Right forelimb (tissue), 1 donor: Measurements from ENCODE around the gene COL17A1.

ENCODE experiments used
- DNase-seq: peaks from one replicate; pipeline ENCODE4 v3.0.0-alpha.2; 2018

The COL17A1 gene

DNA sequence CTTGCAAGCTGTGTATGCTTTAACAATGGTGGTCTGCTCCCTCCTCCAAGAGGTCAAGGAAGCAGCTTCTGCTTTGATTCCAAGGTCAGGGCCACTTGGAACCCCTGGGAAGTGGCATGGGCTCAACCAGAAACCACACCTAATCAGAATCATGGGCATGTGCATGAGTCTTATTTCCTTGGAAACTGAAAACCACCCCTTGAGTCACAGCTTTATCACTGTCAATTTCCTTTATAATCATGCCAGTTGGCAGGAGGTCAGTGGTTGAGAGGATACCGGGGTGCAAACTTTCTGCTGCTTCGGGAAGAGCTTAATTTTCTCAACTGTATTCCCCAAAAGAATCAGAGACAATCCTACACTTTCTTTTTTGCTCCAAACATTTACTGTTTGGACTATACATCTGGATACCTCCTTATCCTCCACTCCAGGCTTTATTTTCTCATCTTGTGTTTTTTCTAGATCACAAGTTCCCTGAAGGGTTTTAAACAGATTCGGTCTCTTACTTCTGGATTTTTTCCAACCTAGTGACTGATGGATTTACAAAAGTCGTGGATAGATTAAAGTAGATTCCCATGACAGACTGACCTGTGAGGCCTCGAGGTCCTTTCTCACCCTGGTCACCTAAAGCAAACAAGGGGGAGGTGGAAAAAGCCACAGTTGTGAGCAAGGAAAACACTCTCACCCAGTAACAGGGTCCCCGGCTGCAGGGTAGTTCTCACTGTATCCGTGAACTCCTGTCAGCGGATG lies 36.0 kb downstream of the COL17A1 start:
- DNase-seq, result no peak

- no peak for DNase-seq
These were observed 39.0 kb downstream of the COL17A1 start for GRCh38 chr10:104046651-104047050.

- no peak for DNase-seq
These were observed 40.3 kb downstream of the COL17A1 start for GRCh38 chr10:104045151-104046089.

DNA sequence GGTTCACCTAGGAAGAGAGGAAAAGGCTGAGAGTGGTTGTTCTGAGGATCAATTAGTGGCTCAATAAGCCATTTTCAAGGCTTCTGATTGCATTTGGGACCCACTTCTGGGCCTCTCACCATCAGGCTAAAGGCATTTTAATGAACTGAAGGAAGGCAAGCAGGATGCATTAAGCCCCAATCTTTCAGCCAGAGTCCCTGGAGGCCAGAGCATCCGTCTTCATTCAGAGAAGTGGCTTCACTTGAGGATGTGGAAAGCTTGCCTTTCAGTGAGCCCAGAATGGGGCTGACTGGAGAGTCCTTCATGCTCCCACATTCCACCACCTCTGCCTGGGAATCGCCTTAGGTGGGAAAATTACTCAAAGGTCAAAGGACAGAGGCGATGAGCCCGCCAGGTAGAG lies 41.8 kb downstream of the COL17A1 start:
- DNase-seq, result no peak

DNA sequence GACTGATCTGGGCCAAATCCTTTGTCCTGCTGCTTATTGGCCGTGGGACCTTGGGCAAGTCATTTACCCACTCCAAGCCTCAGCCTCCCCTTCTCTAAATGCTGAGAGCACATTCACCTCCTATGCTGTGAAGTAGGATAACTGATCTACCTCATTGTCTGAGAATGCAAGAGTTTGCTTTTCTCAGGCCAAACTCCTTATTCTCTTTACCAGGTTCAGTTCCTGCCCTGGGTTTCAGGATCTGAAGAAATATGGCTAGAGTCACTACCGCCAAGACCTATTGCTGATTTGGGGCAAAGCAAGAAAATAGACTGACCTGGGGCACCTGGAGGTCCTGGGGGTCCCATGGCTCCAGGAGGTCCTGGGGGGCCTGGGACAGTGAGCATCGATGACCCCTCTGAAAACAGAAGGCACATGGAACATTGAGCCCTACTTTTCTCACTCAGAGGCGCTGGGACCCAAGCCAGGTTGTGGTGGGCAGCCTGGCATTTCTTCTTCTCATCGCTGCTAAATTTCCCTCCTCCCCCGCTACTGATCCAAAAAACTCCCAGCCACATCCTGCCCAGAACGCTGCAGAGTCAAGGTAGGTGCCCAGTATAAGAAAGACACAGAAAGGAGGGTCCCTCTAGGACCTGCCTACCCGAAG lies 42.4 kb downstream of the COL17A1 start:
- no peak for DNase-seq

- no peak for DNase-seq
These were observed 43.7 kb downstream of the COL17A1 start for GRCh38 chr10:104041891-104042535.

GRCh38 chr10:104040862-104041789 lies 44.6 kb downstream of the COL17A1 start:
- no peak for DNase-seq

DNA sequence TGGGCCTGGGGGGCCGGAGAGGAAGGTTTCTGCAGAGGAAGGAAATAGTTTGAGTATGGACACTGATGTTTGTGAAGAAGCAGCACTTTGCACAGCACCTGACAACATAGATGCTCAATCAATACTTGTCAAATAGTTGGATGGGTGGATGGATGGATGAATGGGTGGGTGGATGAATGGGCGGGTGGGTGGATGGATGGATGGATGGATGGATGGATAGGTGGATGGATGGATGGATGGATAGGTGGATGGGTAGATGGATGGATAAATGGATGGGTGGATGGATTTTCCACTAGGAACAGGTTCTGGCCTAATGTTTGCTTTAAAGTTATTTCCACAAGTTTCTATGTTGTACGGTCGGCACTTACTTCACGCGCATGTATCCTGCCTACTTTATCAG lies 45.3 kb downstream of the COL17A1 start:
- no peak for DNase-seq

GRCh38 chr10:104038958-104039752 lies 46.5 kb downstream of the COL17A1 start:
- DNase-seq, result no peak

- DNase-seq, result no peak
These were observed 47.1 kb downstream of the COL17A1 start for GRCh38 chr10:104038537-104038936.

- no peak for DNase-seq
These were observed 48.3 kb downstream of the COL17A1 start for GRCh38 chr10:104037261-104037951.

DNA sequence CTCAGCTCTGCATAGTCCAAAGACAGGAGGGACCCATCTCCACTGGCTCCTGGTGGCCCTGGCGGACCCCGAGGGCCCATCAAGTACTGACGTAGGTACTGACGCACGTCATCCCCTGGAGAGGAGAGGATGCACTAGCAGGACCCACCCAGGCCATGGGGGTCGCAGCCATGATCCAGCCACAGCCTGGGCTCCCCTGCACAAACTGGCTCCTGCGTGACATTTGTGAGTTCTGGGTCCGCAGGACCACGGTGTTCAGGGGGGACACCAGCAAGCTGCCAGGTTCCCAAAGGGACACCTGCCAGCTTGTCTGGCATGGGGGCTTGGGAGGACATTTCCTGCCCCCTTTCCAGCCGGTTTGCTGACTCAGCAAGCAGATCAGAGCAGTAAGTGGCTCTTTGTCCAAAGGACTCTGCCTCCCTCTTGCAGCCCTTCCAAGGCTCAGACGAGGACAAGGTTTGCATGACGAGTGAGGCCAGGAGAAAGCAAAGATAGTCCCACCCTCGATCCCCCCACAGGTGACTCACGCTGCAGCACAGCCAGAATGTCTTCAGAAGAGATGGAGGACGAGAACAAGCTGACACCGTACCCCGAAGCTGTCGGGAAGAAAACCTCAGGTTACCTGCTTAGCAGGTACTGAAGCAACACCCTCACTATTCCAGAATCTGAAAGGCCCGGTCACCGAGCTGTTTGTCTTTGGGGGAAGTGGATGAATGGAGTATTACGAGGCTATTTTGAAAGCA lies 49.0 kb downstream of the COL17A1 start:
- no peak for DNase-seq

DNA sequence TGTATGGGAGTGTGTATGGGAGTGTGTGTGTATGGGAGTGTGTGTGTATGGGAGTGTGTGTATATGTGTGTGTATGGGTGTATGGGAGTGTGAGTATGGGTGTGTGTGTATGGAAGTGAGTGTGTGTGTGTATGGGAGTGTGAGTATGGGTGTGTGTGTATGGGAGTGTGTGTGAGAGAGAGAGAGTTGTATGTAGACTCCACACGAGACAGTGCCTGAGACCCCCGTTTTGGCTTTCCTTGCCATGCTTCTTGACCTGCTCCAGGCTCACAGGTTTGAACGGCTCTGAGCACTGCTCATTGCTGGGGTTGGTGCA lies 49.7 kb downstream of the COL17A1 start:
- DNase-seq, result no peak

DNA sequence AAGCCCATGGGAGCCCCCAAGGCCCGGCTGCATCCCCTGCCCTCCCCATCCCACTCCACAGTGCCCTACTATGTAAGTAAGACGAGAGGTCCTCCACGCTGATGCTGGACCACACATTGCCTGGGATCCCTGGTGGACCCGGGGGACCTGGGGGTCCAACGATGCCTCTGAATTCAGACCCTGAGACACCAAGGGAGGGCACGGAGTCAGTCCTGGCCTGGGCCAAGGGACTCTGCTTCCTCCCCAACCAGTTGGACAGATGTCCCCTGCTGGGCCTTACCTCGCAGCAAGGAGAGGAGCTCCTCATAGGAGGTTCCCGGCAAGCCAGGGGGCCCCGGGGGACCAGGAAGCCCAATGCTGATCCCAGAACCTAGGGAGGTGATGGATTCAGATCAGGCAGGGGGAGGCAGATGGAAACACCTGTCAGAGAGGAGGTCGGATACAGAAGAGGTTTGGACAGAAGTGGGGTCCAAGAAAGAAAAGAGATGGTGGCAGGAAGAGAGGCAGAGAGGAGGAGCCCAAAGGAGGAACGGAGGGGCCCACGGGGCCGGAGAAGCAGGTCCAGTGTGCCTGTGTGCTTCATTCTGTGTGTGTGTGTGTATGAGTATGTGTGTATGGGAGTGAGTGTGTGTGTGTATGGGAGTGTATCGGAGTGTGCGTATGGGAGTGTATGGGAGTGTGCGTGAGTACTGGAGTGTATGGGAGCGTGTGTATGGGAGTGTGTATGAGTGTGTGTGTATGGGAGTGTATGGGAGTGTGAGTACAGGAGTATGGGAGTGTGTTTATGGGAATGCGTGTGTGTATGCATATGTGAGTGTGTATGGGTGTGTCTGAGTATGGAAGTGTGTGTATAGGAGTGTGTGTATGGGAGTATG lies 50.2 kb downstream of the COL17A1 start:
- no peak for DNase-seq

DNA sequence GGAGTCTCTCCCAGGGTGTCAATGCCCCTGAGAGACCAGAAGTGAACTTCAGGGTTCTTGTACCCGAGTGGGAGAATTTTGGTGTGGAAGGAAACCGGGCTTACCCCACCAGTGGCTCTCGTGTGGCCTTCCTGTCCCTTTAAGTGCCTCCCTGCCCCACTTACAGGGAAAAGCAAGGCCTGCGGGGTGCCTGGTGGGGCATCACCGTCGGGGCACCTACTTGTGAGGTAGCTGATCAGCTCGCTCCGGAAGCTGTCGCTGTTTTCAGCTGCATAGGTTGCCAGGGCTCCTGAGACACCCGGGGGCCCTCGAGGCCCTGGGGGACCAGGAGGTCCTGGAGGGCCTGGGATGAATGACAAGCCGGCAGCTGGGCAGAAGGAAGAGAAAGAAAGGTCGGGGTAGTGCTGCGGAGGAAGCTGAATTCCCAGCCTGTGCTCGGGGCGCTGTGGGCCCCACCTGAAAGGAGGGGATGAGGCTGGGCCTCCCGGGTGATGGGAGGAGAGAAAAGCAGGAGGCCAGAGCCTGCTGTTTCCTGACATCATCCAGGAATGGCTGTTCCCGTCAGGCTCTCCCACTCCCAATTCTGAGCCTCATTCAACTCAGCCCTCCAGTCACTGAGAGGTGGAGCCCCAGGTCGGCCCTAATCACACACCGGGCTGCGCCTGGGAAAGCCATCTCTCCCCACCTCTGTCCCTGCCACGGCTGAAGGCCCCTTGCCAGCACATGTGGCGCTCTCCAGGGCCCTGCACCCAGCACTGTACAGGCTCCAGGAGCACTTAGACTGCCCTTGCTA lies 51.1 kb downstream of the COL17A1 start:
- no peak for DNase-seq

DNA sequence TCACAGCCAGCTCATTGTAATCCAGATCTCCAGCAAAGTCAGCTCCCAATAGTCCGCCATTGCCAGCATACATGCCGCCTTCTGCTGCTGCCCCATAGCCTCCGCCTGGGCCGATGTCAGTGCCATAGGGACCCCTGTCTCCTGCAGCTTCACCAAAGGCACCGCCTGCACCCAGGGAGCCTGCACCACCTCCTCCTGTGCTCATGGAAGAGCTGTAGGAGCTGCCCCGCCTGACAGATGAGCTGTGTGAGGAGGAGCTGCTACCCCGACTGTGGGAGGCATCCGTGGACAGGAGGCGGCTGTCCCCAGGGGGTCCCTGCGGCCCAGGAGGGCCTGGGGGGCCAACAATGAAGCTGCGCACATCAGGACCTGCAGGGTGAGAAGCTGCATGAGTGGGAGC lies 51.7 kb downstream of the COL17A1 start:
- no peak for DNase-seq

- no peak for DNase-seq
These were observed 52.2 kb downstream of the COL17A1 start for GRCh38 chr10:104033401-104033930.
